UCSD-AML1 (cell line): ENCODE results near the gene PCGF6.
"Not testable (repeated sequence)": the region's sequence is repeated elsewhere in the genome, so short reads cannot be mapped to it uniquely, and the experiment has no call there.

Experiments used
- DNase-seq: peaks from one replicate; lab custom pipeline; 2025; ENCODE audit not compliant: unreplicated experiment; lab: John Stamatoyannopoulos, UW

PCGF6 gene

GRCh38 chr10:103258928-103259327 is 92.0 kb downstream of the PCGF6 start:
- DNase-seq = not testable (repeated sequence)

GRCh38 chr10:103257812-103258211 is 93.1 kb downstream of the PCGF6 start:
- DNase-seq = no peak

- no peak for DNase-seq
Observed at GRCh38 chr10:103256613-103257012, 94.3 kb downstream of the PCGF6 start.

- DNase-seq = no peak
Observed at GRCh38 chr10:103254538-103255325, 96.2 kb downstream of the PCGF6 start.

- DNase-seq = no peak
Observed at GRCh38 chr10:103254113-103254512, 96.8 kb downstream of the PCGF6 start.
